Measurements from ENCODE around the gene WDR72.
A peak's percentile ranks its signal among the peaks of the same experiment; 100 is the strongest.
"Not testable (repeated sequence)": the region's sequence is repeated elsewhere in the genome, so short reads cannot be mapped to it uniquely, and the experiment has no call there.

WDR72 gene

GRCh38 chr15:53695365-53695764 lies 64.1 kb downstream of the WDR72 start:
- Histone ChIP-seq H3K27me3 (ENCODE audit: control insufficient read depth, insufficient read depth, low read length) (no peaks in the 10 kb centered on the region), H3K4me1 (ENCODE audit: control insufficient read depth, insufficient read depth, low read length) (no peaks in the 10 kb centered on the region; the same call in 1 of the 2 replicates), H3K36me3 (ENCODE audit: control insufficient read depth, insufficient read depth, low read length) (no peaks in the 10 kb centered on the region), H3K4me3 (ENCODE audit: low read depth, low read length) (no peak overlapping the region), H3K9me3 (ENCODE audit: control insufficient read depth, insufficient read depth, low read depth, low read length) (no peaks in the 10 kb centered on the region), H3K27ac (ENCODE audit: low read depth, low read length) (no peak overlapping the region), H3K9ac (ENCODE audit: low read length) (no peak overlapping the region)

DNA sequence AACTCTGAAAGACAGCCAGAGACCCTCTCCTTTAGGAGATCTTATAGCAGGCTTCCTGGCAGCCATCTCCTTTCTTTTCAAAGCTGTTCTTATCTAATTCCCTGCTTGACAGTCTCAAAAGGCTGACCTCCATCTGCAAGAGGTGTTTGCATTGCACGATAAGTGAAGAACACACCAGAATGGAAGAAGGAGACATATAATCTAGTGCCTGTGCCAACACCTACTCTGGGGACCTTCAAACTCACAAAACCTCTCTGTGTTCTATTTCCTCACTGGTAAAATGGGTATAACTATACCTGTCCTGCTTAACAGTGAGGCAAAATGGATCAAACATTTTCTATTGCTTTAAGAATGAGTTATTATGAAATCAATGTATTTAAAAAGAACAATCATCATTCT lies 65.0 kb downstream of the WDR72 start:
- H3K9ac ChIP-seq (ENCODE audit: low read length), result no peak overlapping the region
- H3K9me3 ChIP-seq (ENCODE audit: control insufficient read depth, insufficient read depth, low read depth, low read length), result no peaks in the 10 kb centered on the region
- H3K36me3 ChIP-seq (ENCODE audit: control insufficient read depth, insufficient read depth, low read length), result no peaks in the 10 kb centered on the region
- H3K27me3 ChIP-seq (ENCODE audit: control insufficient read depth, insufficient read depth, low read length), result no peaks in the 10 kb centered on the region
- H3K4me1 ChIP-seq (ENCODE audit: control insufficient read depth, insufficient read depth, low read length), result no peaks in the 10 kb centered on the region; the same call in 1 of the 2 replicates
- H3K27ac ChIP-seq (ENCODE audit: low read depth, low read length), result no peak overlapping the region
- no peak overlapping the region for H3K4me3 ChIP-seq (ENCODE audit: low read depth, low read length)

- Histone ChIP-seq H3K9me3 (ENCODE audit: control insufficient read depth, insufficient read depth, low read depth, low read length) (no peaks in the 10 kb centered on the region), H3K27me3 (ENCODE audit: control insufficient read depth, insufficient read depth, low read length) (no peaks in the 10 kb centered on the region), H3K4me3 (ENCODE audit: low read depth, low read length) (no peak overlapping the region), H3K4me1 (ENCODE audit: control insufficient read depth, insufficient read depth, low read length) (no peaks in the 10 kb centered on the region; the same call in 1 of the 2 replicates), H3K27ac (ENCODE audit: low read depth, low read length) (no peak overlapping the region), H3K9ac (ENCODE audit: low read length) (no peak overlapping the region), H3K36me3 (ENCODE audit: control insufficient read depth, insufficient read depth, low read length) (no peaks in the 10 kb centered on the region)
Observed at GRCh38 chr15:53693729-53694475, 65.6 kb downstream of the WDR72 start.

- not testable (repeated sequence) for H3K27ac ChIP-seq (ENCODE audit: low read depth, low read length); H3K27me3 ChIP-seq (ENCODE audit: control insufficient read depth, insufficient read depth, low read length); H3K36me3 ChIP-seq (ENCODE audit: control insufficient read depth, insufficient read depth, low read length); H3K4me1 ChIP-seq (ENCODE audit: control insufficient read depth, insufficient read depth, low read length); H3K9me3 ChIP-seq (ENCODE audit: control insufficient read depth, insufficient read depth, low read depth, low read length)
- H3K9ac ChIP-seq (ENCODE audit: low read length), result peak overlapping the region; percentile 39
- H3K4me3 ChIP-seq (ENCODE audit: low read depth, low read length), result peak overlapping the region; percentile 33; the same call in 1 of the 2 replicates
Observed at GRCh38 chr15:53684162-53684561, 75.3 kb downstream of the WDR72 start.

- H3K4me1 ChIP-seq (ENCODE audit: control insufficient read depth, insufficient read depth, low read length), result no peaks in the 10 kb centered on the region
- H3K27ac ChIP-seq (ENCODE audit: low read depth, low read length), result no peak overlapping the region
- no peaks in the 10 kb centered on the region for H3K36me3 ChIP-seq (ENCODE audit: control insufficient read depth, insufficient read depth, low read length)
- H3K4me3 ChIP-seq (ENCODE audit: low read depth, low read length), result no peak overlapping the region
- no peaks in the 10 kb centered on the region for H3K9me3 ChIP-seq (ENCODE audit: control insufficient read depth, insufficient read depth, low read depth, low read length)
- H3K27me3 ChIP-seq (ENCODE audit: control insufficient read depth, insufficient read depth, low read length), result no peaks in the 10 kb centered on the region
- H3K9ac ChIP-seq (ENCODE audit: low read length), result no peak overlapping the region
Observed at GRCh38 chr15:53681056-53681455, 78.4 kb downstream of the WDR72 start.

DNA sequence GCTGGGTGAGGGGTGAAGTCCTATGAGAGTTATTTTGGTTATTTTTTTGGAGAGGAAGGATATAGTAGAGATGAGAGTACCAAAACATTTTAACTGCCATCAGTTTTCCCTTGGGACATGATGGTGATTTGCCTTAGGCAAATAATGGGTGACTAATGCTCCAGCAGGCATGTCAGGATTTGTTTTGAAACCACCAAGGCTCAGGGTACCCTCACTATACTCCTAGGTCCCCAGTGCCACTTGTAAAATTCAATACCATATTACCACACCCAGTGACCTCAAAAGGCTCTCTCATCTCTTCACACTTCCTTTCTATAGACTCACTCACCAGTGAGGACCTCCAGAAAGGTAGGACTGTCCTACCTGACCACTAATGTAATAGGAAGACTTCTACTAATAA lies 83.6 kb downstream of the WDR72 start:
- Histone ChIP-seq H3K4me1 (ENCODE audit: control insufficient read depth, insufficient read depth, low read length) (no peaks in the 10 kb centered on the region), H3K27ac (ENCODE audit: low read depth, low read length) (no peak overlapping the region), H3K4me3 (ENCODE audit: low read depth, low read length) (no peak overlapping the region), H3K27me3 (ENCODE audit: control insufficient read depth, insufficient read depth, low read length) (no peaks in the 10 kb centered on the region), H3K9me3 (ENCODE audit: control insufficient read depth, insufficient read depth, low read depth, low read length) (no peaks in the 10 kb centered on the region), H3K36me3 (ENCODE audit: control insufficient read depth, insufficient read depth, low read length) (no peaks in the 10 kb centered on the region), H3K9ac (ENCODE audit: low read length) (no peak overlapping the region)

DNA sequence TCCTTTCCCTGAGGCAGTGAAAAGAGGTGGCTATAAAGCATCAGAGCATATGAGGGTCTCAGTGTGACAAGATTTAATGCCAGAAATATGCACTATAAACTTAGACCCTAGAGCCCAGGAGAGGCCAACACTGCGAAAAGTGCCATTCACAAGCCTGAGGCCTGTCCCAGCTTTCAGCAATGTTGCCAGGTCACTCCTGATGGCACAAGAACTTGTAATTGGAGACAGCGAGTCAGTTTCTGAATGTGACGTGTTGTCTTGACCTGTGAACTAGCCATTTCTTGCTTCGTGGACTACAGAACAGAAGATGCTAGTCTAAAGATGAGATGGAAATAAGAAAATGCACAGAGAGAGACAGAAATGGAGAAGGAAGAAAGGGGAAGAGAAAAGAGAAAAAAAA lies 87.9 kb downstream of the WDR72 start:
- Histone ChIP-seq H3K4me3 (ENCODE audit: low read depth, low read length) (no peak overlapping the region), H3K27ac (ENCODE audit: low read depth, low read length) (no peak overlapping the region), H3K36me3 (ENCODE audit: control insufficient read depth, insufficient read depth, low read length) (no peaks in the 10 kb centered on the region), H3K4me1 (ENCODE audit: control insufficient read depth, insufficient read depth, low read length) (no peaks in the 10 kb centered on the region), H3K9ac (ENCODE audit: low read length) (no peak overlapping the region), H3K9me3 (ENCODE audit: control insufficient read depth, insufficient read depth, low read depth, low read length) (no peaks in the 10 kb centered on the region), H3K27me3 (ENCODE audit: control insufficient read depth, insufficient read depth, low read length) (no peaks in the 10 kb centered on the region)

DNA sequence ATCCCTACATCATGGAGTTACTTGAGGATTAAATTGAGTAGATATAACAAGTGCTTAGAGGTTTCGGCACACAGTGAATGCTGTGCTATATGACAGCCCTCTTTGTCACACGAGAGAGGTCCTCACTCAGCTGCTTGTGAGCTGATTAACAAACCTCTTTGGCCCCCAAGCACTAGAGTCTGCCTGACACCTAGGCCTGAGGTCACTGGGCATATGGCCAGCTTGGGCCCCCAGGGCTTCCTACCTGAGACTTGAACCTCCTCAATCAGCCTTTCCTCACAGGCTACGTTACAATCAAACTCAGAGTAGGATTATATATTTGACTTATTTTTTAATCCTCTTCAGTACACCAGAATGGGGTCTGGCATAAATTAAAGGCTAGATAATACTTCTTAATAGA lies 88.8 kb downstream of the WDR72 start:
- H3K9me3 ChIP-seq (ENCODE audit: control insufficient read depth, insufficient read depth, low read depth, low read length), result no peaks in the 10 kb centered on the region
- no peaks in the 10 kb centered on the region for H3K4me1 ChIP-seq (ENCODE audit: control insufficient read depth, insufficient read depth, low read length)
- no peak overlapping the region for H3K4me3 ChIP-seq (ENCODE audit: low read depth, low read length)
- H3K27me3 ChIP-seq (ENCODE audit: control insufficient read depth, insufficient read depth, low read length), result no peaks in the 10 kb centered on the region
- no peak overlapping the region for H3K9ac ChIP-seq (ENCODE audit: low read length)
- H3K27ac ChIP-seq (ENCODE audit: low read depth, low read length), result no peak overlapping the region
- no peaks in the 10 kb centered on the region for H3K36me3 ChIP-seq (ENCODE audit: control insufficient read depth, insufficient read depth, low read length)

DNA sequence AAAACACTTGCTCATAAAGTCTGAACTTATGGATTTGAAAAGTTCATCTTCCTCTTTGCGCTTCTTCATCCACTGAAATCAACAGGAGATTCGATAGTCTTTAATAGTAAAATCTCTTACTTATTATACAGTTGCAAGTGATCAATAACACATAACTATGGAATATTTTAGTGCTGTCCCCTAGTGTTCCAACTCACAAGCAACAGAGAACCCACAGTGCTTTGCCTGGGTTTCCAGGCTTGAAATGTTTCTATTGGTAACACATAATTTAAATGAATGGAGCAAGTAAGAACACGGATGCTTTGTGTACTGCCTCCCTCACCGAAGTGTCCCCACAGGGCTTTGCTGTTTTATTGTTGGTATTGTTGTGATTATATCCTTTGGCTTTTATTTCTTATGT lies 93.5 kb downstream of the WDR72 start:
- Histone ChIP-seq H3K27ac (ENCODE audit: low read depth, low read length) (no peak overlapping the region), H3K4me3 (ENCODE audit: low read depth, low read length) (no peak overlapping the region), H3K9me3 (ENCODE audit: control insufficient read depth, insufficient read depth, low read depth, low read length) (no peaks in the 10 kb centered on the region), H3K4me1 (ENCODE audit: control insufficient read depth, insufficient read depth, low read length) (no peaks in the 10 kb centered on the region), H3K27me3 (ENCODE audit: control insufficient read depth, insufficient read depth, low read length) (no peaks in the 10 kb centered on the region), H3K36me3 (ENCODE audit: control insufficient read depth, insufficient read depth, low read length) (no peaks in the 10 kb centered on the region), H3K9ac (ENCODE audit: low read length) (no peak overlapping the region)

- no peaks in the 10 kb centered on the region for H3K36me3 ChIP-seq (ENCODE audit: control insufficient read depth, insufficient read depth, low read length)
- H3K27me3 ChIP-seq (ENCODE audit: control insufficient read depth, insufficient read depth, low read length), result no peaks in the 10 kb centered on the region
- H3K9me3 ChIP-seq (ENCODE audit: control insufficient read depth, insufficient read depth, low read depth, low read length), result no peaks in the 10 kb centered on the region
- H3K27ac ChIP-seq (ENCODE audit: low read depth, low read length), result no peak overlapping the region
- H3K4me1 ChIP-seq (ENCODE audit: control insufficient read depth, insufficient read depth, low read length), result peaks cover 9% of the 10 kb centered on the region
- no peak overlapping the region for H3K4me3 ChIP-seq (ENCODE audit: low read depth, low read length)
- H3K9ac ChIP-seq (ENCODE audit: low read length), result no peak overlapping the region
Observed at GRCh38 chr15:53658827-53659555, 100.5 kb downstream of the WDR72 start.

GRCh38 chr15:53658255-53658654 lies 101.2 kb downstream of the WDR72 start:
- Histone ChIP-seq H3K4me1 (ENCODE audit: control insufficient read depth, insufficient read depth, low read length) (peaks cover 9% of the 10 kb centered on the region), H3K9me3 (ENCODE audit: control insufficient read depth, insufficient read depth, low read depth, low read length) (no peaks in the 10 kb centered on the region), H3K27me3 (ENCODE audit: control insufficient read depth, insufficient read depth, low read length) (no peaks in the 10 kb centered on the region), H3K4me3 (ENCODE audit: low read depth, low read length) (no peak overlapping the region), H3K27ac (ENCODE audit: low read depth, low read length) (no peak overlapping the region), H3K36me3 (ENCODE audit: control insufficient read depth, insufficient read depth, low read length) (no peaks in the 10 kb centered on the region), H3K9ac (ENCODE audit: low read length) (no peak overlapping the region)

Data from HUES6 (cell line).